Measurements from ENCODE around the gene RGL1. TPM values are rescaled to one million over a fixed set of nuclear protein-coding genes. Genes with fewer than 3 reads are reported as not detected.
A peak's percentile ranks its signal among the peaks of the same experiment; 100 is the strongest.

RGL1 gene
- total and polyA plus RNA-seq, 3 experiments from 2014 or later: 0.97 to 3.3 (median 3.3) TPM

DNA sequence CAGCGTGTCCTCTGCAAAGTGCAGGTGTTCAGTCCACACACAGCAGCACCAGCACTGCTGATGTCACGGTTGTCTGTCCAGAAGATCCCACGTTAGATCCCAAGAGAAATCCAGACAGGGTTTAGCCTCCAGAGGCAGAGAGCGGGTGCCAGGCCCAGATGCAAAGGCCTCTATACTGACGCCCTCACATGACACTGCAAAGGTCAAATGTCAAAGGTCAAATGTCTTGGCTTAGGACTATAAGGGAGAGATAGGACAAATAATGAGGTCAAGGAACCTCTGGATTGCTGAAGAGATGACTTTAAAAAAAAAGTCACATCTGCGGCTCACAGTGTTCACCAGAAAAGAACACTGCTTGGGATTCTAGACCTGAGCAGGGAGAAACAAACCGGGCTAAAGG, 131.1 kb downstream of the RGL1 start:
- Mint-ChIP-seq H3K4me3 (no peak overlapping the region), H3K36me3 (peaks cover 0 to 8% (median 0%) of the 10 kb centered on the region in 3 donors), H3K27me3 (no peaks in the 10 kb centered on the region), H3K9me3 (no peaks in the 10 kb centered on the region), H3K27ac (peak overlapping the region in 1 of 8 donors; percentile 69), H3K4me1 (no peaks in the 10 kb centered on the region)
- DNase-seq: no peak
- ChIA-PET POLR2A (no interaction called here), CTCF (interaction anchor here (1.2 kb wide), 1 partner anchor 20 kb away, joined by 5 read pairs; no protein-coding TSS in a partner anchor)
- no peaks in the 10 kb centered on the region for H3K27me3 ChIP-seq (ENCODE audit: insufficient read depth, low read length, poor library complexity, severe bottlenecking)
- no peaks in the 10 kb centered on the region for H3K36me3 ChIP-seq (ENCODE audit: insufficient read depth, low read length)
- no peak overlapping the region for H3K27ac ChIP-seq (ENCODE audit: low read depth, low read length)
- H3K9me3 ChIP-seq (ENCODE audit: low read length): no peaks in the 10 kb centered on the region
- no peak overlapping the region for H3K4me3 ChIP-seq (ENCODE audit: low read length)
- H3K4me1 ChIP-seq (ENCODE audit: insufficient read depth, low read length): no peaks in the 10 kb centered on the region

DNA sequence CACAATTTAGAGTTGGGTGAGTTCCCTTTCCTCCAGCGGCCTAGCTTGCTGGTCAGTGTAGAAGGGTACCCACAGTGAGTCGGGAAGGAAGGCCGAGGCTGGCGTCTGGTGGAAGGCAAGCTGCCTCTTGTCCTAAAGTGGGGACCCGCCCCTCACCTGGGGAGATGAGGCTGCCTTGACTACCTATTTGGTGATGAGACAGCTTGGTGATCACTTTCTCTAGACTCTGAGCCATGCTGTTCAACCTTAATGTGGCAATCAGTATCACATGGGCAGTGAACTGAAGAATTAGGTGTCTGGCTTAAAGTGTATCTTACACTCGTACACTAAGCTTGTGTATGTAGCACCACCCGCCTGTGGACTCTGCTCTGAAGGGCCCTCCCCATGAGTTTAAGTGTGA, 131.9 kb downstream of the RGL1 start:
- H3K9me3 ChIP-seq (ENCODE audit: low read length): no peaks in the 10 kb centered on the region
- H3K9me3 Mint-ChIP-seq: no peaks in the 10 kb centered on the region

DNA sequence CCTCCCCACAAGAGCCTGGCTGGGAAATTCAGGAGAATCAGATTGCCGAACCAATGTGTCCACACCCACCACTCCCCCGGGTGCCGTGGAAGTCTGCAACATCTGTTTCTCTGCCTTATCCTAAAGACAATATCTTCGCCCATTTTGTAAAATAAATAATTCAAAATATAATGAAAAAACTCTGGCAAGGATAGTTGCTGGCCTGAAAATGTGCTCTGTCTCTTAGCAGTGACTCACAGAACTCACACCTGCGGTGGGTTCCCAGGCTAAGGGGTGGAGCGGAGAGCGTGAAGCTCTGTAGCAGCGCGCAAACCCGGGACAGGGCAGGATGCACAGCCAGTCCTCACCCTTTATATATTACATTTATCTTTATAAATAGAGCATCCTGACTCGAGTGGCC, 132.7 kb downstream of the RGL1 start:
- H3K36me3 Mint-ChIP-seq: peaks cover 0 to 8% (median 3%) of the 10 kb centered on the region in 3 donors
- no peaks in the 10 kb centered on the region for H3K27me3 Mint-ChIP-seq
- Histone ChIP-seq H3K36me3 (ENCODE audit: insufficient read depth, low read length) (no peaks in the 10 kb centered on the region), H3K4me1 (ENCODE audit: insufficient read depth, low read length) (no peaks in the 10 kb centered on the region), H3K9me3 (ENCODE audit: low read length) (no peaks in the 10 kb centered on the region), H3K27me3 (ENCODE audit: insufficient read depth, low read length, poor library complexity, severe bottlenecking) (no peaks in the 10 kb centered on the region), H3K4me3 (ENCODE audit: low read length) (no peak overlapping the region), H3K27ac (ENCODE audit: low read depth, low read length) (no peak overlapping the region)
- DNase-seq: no peak
- no peaks in the 10 kb centered on the region for H3K9me3 Mint-ChIP-seq
- H3K4me1 Mint-ChIP-seq: no peaks in the 10 kb centered on the region
- H3K4me3 Mint-ChIP-seq: no peak overlapping the region
- ChIA-PET CTCF (interaction anchor here (1.3 kb wide), 1 partner anchor 16 kb away, joined by 3 read pairs; no protein-coding TSS in a partner anchor), POLR2A (no interaction called here)
- peak overlapping the region in 1 of 8 donors; percentile 14 for H3K27ac Mint-ChIP-seq

More for the DNA sequence above, 131.9 kb downstream of the RGL1 start:
- no peak overlapping the region for H3K4me3 Mint-ChIP-seq
- Histone ChIP-seq H3K27ac (ENCODE audit: low read depth, low read length) (no peak overlapping the region), H3K36me3 (ENCODE audit: insufficient read depth, low read length) (no peaks in the 10 kb centered on the region), H3K4me1 (ENCODE audit: insufficient read depth, low read length) (no peaks in the 10 kb centered on the region), H3K4me3 (ENCODE audit: low read length) (no peak overlapping the region), H3K27me3 (ENCODE audit: insufficient read depth, low read length, poor library complexity, severe bottlenecking) (no peaks in the 10 kb centered on the region)
- peak overlapping the region in 2 of 8 donors; percentile 27 to 51 for H3K27ac Mint-ChIP-seq
- no peak for DNase-seq
- no peaks in the 10 kb centered on the region for H3K27me3 Mint-ChIP-seq
- H3K36me3 Mint-ChIP-seq: peaks cover 0 to 8% (median 0%) of the 10 kb centered on the region in 3 donors
- POLR2A ChIA-PET: no interaction called here
- H3K4me1 Mint-ChIP-seq: no peaks in the 10 kb centered on the region
- CTCF ChIA-PET: interaction anchor here (1.1 to 1.3 kb wide), 3 partner anchors 9 to 21 kb away, joined by 3 to 5 read pairs (median 3); no protein-coding TSS in a partner anchor

DNA sequence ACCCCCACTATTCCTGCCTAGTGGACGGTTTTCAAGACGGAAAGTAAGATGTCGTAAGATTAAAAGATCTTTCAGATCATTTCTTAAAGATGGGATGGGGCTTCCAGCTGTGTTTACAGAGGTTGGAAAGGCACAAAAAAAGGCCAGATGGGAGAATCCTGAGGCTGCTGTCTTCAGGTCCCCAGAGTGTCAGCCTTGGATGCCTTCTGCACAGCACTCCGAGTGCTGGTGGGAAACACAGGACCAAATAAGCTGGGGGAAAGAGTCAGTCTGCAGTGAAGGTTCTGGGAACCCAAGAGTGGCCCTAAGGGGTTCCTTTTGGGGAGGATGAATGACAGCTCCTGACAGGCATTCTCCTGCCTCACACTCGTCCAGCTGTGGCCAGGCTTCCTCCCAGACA, 136.1 kb downstream of the RGL1 start:
- Mint-ChIP-seq H3K27ac (no peak overlapping the region), H3K4me1 (no peaks in the 10 kb centered on the region), H3K9me3 (no peaks in the 10 kb centered on the region), H3K4me3 (no peak overlapping the region), H3K27me3 (peaks cover 0 to 2% of the 10 kb centered on the region in 2 donors), H3K36me3 (peaks cover 2 to 24% (median 11%) of the 10 kb centered on the region in 3 donors)
- H3K4me1 ChIP-seq (ENCODE audit: insufficient read depth, low read length): no peaks in the 10 kb centered on the region
- H3K27ac ChIP-seq (ENCODE audit: low read depth, low read length): no peak overlapping the region
- no peaks in the 10 kb centered on the region for H3K9me3 ChIP-seq (ENCODE audit: low read length)
- no peak overlapping the region for H3K4me3 ChIP-seq (ENCODE audit: low read length)
- H3K36me3 ChIP-seq (ENCODE audit: insufficient read depth, low read length): no peaks in the 10 kb centered on the region
- ChIA-PET POLR2A (interaction anchor here (0.5 kb wide), 1 partner anchor 55 kb away, joined by 3 read pairs; no protein-coding TSS in a partner anchor), CTCF (interaction anchor here (1.6 to 1.7 kb wide), 2 partner anchors 25 to 256 kb away, joined by 3 read pairs; no protein-coding TSS in a partner anchor)
- DNase-seq: no peak
- H3K27me3 ChIP-seq (ENCODE audit: insufficient read depth, low read length, poor library complexity, severe bottlenecking): no peaks in the 10 kb centered on the region

DNA sequence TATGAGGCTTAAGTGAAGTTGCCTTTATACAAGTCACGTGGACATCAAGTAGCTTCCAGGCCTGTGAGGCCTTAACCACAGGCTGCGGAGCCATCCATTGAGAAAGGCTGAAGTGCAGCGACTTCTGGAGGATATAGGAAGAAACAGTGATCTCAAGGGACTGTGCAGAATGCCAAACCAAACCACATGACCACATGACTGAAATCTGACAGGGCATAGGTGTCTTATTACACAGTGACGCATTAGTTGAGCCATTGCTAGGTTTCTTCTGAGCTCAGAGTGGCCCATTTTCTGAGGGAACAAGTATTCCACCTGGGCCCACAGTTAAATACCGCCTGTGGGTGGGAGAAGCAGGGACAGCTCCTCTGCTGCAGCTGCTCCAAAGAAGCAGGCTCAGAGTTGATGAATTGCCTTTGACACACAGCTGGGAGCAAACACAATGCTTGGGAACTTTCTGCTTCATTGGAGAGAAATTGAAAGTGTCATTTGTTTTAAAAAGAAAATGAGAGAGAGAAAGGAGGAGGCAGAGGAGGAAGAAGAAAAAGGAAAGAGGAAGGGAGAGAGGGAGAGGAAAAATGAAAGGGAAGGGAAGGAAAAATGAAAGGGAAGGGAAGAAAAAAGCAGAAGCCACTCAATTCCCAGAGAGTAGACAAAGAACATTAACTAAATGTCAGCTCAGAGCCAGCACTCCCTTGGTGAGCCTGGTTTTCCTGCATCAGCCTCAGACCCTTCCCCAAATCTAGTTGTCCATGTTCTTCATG, 138.2 kb downstream of the RGL1 start:
- no peaks in the 10 kb centered on the region for H3K9me3 Mint-ChIP-seq
- Histone ChIP-seq H3K36me3 (ENCODE audit: insufficient read depth, low read length) (no peaks in the 10 kb centered on the region), H3K9me3 (ENCODE audit: low read length) (no peaks in the 10 kb centered on the region), H3K4me1 (ENCODE audit: insufficient read depth, low read length) (no peaks in the 10 kb centered on the region), H3K4me3 (ENCODE audit: low read length) (no peak overlapping the region), H3K27ac (ENCODE audit: low read depth, low read length) (no peak overlapping the region), H3K27me3 (ENCODE audit: insufficient read depth, low read length, poor library complexity, severe bottlenecking) (no peaks in the 10 kb centered on the region)
- H3K27me3 Mint-ChIP-seq: peaks cover 0 to 5% of the 10 kb centered on the region in 2 donors
- DNase-seq: no peak
- ChIA-PET POLR2A (no interaction called here), CTCF (interaction anchor here (1.4 to 1.7 kb wide), 2 partner anchors 8 to 13 kb away, joined by 4 read pairs; no protein-coding TSS in a partner anchor)
- H3K4me1 Mint-ChIP-seq: no peaks in the 10 kb centered on the region
- peak overlapping the region in 2 of 8 donors; percentile 79 to 82 for H3K27ac Mint-ChIP-seq
- H3K4me3 Mint-ChIP-seq: no peak overlapping the region
- peaks cover 6 to 42% (median 11%) of the 10 kb centered on the region in 3 donors for H3K36me3 Mint-ChIP-seq

DNA sequence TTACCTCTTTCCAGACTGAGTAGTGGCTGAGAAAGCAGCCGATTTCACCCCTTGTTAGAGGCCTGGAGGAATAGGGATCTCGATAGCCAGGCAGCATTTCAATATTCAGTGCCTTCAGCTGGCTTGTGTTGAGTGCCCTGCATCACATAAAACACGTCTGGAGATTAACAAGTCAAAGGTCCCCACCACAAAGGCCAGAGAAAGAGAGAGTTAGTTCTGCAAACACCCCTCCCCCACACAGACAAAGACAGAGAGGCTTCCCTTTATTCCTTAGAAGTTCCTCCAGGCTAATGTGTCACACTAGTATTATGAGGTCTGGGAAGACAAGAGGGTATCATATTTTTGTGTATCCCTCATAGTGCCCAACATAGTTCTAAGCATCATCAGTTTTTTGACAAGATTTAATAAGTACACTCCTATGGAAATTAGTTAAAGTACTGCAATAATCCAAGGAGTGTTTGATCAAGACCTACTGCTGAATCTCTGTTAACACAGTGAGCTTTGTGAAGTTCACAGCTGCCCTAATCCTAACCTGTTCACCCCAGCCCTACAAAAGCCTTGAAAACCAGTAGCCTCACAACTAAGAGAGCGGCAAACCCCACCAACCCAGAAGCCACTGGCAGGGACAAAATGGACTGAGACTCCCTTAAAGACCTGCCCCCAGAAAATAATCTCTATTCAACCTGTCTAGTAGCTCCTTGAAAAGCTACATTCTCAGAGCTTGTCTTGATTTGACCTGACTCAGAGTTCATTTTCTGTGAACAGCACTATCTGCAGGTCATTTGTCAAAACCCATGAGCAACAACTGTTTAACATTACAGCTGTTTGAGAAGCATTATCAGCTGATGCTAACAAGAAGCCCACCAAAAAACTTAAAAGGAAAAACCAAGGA, 140.8 kb downstream of the RGL1 start:
- no peaks in the 10 kb centered on the region for H3K9me3 Mint-ChIP-seq
- H3K27ac Mint-ChIP-seq: peak overlapping the region in 1 of 8 donors; percentile 63
- no peak overlapping the region for H3K4me3 ChIP-seq (ENCODE audit: low read length)
- H3K36me3 Mint-ChIP-seq: peaks cover 6 to 49% (median 7%) of the 10 kb centered on the region in 3 donors
- H3K27me3 ChIP-seq (ENCODE audit: insufficient read depth, low read length, poor library complexity, severe bottlenecking): no peaks in the 10 kb centered on the region
- CTCF ChIA-PET: interaction anchor here (0.9 kb wide), 1 partner anchor 9 kb away, joined by 3 read pairs; no protein-coding TSS in a partner anchor
- H3K36me3 ChIP-seq (ENCODE audit: insufficient read depth, low read length): no peaks in the 10 kb centered on the region
- no peaks in the 10 kb centered on the region for H3K4me1 ChIP-seq (ENCODE audit: insufficient read depth, low read length)
- no peak for DNase-seq
- H3K4me3 Mint-ChIP-seq: no peak overlapping the region
- H3K27ac ChIP-seq (ENCODE audit: low read depth, low read length): no peak overlapping the region
- POLR2A ChIA-PET: no interaction called here
- H3K4me1 Mint-ChIP-seq: no peaks in the 10 kb centered on the region
- no peaks in the 10 kb centered on the region for H3K9me3 ChIP-seq (ENCODE audit: low read length)
- peaks cover 0 to 5% of the 10 kb centered on the region in 2 donors for H3K27me3 Mint-ChIP-seq

DNA sequence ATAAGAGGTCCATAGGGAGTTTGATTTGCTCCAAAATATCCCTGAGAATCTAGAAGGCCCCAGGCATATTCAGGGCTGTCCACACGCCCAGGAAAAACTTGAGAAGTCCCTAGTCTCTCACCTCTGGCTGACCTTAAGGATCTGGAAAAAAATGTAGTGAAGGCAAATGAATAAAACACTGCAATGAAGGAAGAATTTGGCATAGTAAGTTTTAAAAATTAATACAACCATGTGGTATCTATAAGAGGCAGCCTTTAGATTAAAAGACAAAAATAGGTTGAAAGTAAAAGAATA, 141.3 kb downstream of the RGL1 start:
- Mint-ChIP-seq H3K27me3 (peaks cover 0 to 8% of the 10 kb centered on the region in 2 donors), H3K4me3 (no peak overlapping the region), H3K4me1 (no peaks in the 10 kb centered on the region), H3K36me3 (peaks cover 5 to 53% (median 6%) of the 10 kb centered on the region in 3 donors), H3K27ac (no peak overlapping the region), H3K9me3 (no peaks in the 10 kb centered on the region)
- Histone ChIP-seq H3K27ac (ENCODE audit: low read depth, low read length) (no peak overlapping the region), H3K4me1 (ENCODE audit: insufficient read depth, low read length) (no peaks in the 10 kb centered on the region), H3K9me3 (ENCODE audit: low read length) (no peaks in the 10 kb centered on the region), H3K4me3 (ENCODE audit: low read length) (no peak overlapping the region), H3K27me3 (ENCODE audit: insufficient read depth, low read length, poor library complexity, severe bottlenecking) (no peaks in the 10 kb centered on the region), H3K36me3 (ENCODE audit: insufficient read depth, low read length) (no peaks in the 10 kb centered on the region)
- ChIA-PET CTCF (no interaction called here), POLR2A (no interaction called here)
- DNase-seq: no peak

DNA sequence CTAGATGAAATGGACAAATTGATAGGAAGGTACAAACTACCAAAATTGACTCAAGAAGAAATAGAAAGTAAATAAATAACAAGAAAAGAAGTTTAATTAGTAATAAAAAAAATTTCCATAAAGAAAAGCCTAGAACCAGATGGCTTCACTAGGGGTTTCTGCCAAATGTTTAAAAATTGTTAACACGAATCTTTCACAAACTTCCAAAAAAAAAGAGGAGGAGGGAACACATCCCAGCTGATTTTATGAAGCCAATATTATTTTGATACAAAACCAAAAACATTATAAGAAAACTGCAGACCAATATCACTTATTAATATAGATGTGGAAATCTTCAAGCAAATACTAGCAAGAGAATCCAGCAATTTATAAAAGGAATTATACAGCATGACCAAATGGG, 143.1 kb downstream of the RGL1 start:
- H3K4me1 ChIP-seq (ENCODE audit: insufficient read depth, low read length): no peaks in the 10 kb centered on the region
- H3K4me1 Mint-ChIP-seq: no peaks in the 10 kb centered on the region
- no peak overlapping the region for H3K4me3 Mint-ChIP-seq
- no peak overlapping the region for H3K27ac ChIP-seq (ENCODE audit: low read depth, low read length)
- H3K27ac Mint-ChIP-seq: no peak overlapping the region
- POLR2A ChIA-PET: no interaction called here
- no peak overlapping the region for H3K4me3 ChIP-seq (ENCODE audit: low read length)
- no peaks in the 10 kb centered on the region for H3K27me3 ChIP-seq (ENCODE audit: insufficient read depth, low read length, poor library complexity, severe bottlenecking)
- H3K36me3 Mint-ChIP-seq: peaks cover 5 to 46% (median 6%) of the 10 kb centered on the region in 3 donors
- no peaks in the 10 kb centered on the region for H3K9me3 Mint-ChIP-seq
- no peak for DNase-seq
- H3K36me3 ChIP-seq (ENCODE audit: insufficient read depth, low read length): no peaks in the 10 kb centered on the region
- H3K27me3 Mint-ChIP-seq: peaks cover 0 to 8% of the 10 kb centered on the region in 2 donors
- CTCF ChIA-PET: no interaction called here
- no peaks in the 10 kb centered on the region for H3K9me3 ChIP-seq (ENCODE audit: low read length)
